ENCODE measurements around the gene NEK11. TPM values are rescaled to one million over a fixed set of nuclear protein-coding genes. Genes with fewer than 3 reads are reported as not detected.

The NEK11 gene
- total RNA-seq, 1 donor from 2014 or later, result 6.2 TPM

DNA sequence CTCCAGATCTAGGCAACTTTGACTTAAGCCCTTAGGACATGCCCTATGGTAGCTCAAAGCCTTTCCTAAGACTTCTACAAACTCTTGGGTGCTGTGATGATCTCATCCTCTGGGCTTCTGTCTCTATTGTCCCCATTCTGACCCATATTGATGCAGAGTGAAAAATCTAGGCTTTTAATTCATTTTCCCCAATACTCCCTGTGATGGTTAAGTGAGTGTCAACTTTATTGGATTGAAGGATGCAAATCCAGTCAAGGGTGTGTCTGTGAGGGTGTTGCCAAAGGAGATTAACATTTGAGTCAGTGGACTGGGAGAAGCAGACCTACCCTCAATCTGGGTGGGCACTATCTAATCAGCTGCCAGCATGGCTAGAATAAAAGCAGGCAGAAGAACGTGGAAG, 257.6 kb downstream of the NEK11 start:
- TF ChIP-seq, protein P1, sequence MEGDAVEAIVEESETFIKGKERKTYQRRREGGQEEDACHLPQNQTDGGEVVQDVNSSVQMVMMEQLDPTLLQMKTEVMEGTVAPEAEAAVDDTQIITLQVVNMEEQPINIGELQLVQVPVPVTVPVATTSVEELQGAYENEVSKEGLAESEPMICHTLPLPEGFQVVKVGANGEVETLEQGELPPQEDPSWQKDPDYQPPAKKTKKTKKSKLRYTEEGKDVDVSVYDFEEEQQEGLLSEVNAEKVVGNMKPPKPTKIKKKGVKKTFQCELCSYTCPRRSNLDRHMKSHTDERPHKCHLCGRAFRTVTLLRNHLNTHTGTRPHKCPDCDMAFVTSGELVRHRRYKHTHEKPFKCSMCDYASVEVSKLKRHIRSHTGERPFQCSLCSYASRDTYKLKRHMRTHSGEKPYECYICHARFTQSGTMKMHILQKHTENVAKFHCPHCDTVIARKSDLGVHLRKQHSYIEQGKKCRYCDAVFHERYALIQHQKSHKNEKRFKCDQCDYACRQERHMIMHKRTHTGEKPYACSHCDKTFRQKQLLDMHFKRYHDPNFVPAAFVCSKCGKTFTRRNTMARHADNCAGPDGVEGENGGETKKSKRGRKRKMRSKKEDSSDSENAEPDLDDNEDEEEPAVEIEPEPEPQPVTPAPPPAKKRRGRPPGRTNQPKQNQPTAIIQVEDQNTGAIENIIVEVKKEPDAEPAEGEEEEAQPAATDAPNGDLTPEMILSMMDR (IDR thresholded peaks at IDR 0.05), result no peak
- H3K27ac Mint-ChIP-seq (ENCODE audit: unreplicated experiment), result no peak overlapping the region
- no peaks in the 10 kb centered on the region for H3K9me3 Mint-ChIP-seq (ENCODE audit: unreplicated experiment)
- H3K4me1 Mint-ChIP-seq (ENCODE audit: unreplicated experiment), result no peaks in the 10 kb centered on the region
- H3K27me3 Mint-ChIP-seq (ENCODE audit: unreplicated experiment), result no peaks in the 10 kb centered on the region
- no peak overlapping the region for H3K4me3 Mint-ChIP-seq (ENCODE audit: unreplicated experiment)
- H3K36me3 Mint-ChIP-seq (ENCODE audit: unreplicated experiment), result no peaks in the 10 kb centered on the region
- no peak for DNase-seq (ENCODE audit: extremely low spot score, unreplicated experiment)

DNA sequence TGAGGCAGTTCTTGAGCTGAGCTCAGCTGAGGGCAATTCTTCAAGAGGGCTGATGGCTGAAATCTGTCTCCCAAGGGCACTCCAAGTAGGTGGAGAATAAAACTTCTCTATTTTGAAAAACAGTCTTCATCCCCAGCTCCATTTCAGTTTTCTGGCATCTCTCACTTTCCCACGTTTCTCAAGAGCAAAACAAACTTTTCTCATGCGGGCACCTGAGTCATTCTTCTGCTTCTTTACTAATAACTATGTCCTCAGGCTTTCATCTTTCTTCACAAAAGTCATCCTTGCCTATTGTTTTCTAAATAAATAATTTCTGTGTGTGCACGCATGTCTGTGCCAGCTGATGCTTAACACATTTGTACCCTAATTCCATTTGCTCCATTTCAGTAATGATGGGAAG, 258.8 kb downstream of the NEK11 start:
- TF ChIP-seq, protein P1 (IDR thresholded peaks at IDR 0.05), result no peak
- no peaks in the 10 kb centered on the region for H3K9me3 Mint-ChIP-seq (ENCODE audit: unreplicated experiment)
- no peak overlapping the region for H3K4me3 Mint-ChIP-seq (ENCODE audit: unreplicated experiment)
- H3K27me3 Mint-ChIP-seq (ENCODE audit: unreplicated experiment), result no peaks in the 10 kb centered on the region
- no peak for DNase-seq (ENCODE audit: extremely low spot score, unreplicated experiment)
- H3K36me3 Mint-ChIP-seq (ENCODE audit: unreplicated experiment), result no peaks in the 10 kb centered on the region
- H3K4me1 Mint-ChIP-seq (ENCODE audit: unreplicated experiment), result no peaks in the 10 kb centered on the region
- no peak overlapping the region for H3K27ac Mint-ChIP-seq (ENCODE audit: unreplicated experiment)

DNA sequence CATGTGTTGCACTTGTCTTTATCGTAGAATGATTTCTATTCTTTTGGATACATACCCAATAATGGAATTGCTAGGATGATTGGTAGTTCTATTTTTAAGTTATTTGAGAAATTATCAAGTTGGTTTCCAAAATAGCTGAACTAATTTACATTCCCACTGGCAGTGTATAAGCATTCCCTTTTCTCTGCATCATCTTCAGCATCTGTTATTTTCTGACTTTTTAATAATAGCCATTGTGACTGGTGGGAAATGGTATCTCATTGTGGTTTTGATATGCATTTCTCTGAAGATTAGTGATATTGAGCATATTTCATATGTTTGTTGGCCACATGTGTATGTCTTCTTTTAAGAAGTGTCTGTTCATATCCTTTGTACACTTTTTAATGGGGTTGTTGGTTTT, 273.2 kb downstream of the NEK11 start:
- H3K27ac Mint-ChIP-seq (ENCODE audit: unreplicated experiment), result no peak overlapping the region
- H3K36me3 Mint-ChIP-seq (ENCODE audit: unreplicated experiment), result no peaks in the 10 kb centered on the region
- no peak overlapping the region for H3K4me3 Mint-ChIP-seq (ENCODE audit: unreplicated experiment)
- DNase-seq (ENCODE audit: extremely low spot score, unreplicated experiment), result no peak
- no peaks in the 10 kb centered on the region for H3K4me1 Mint-ChIP-seq (ENCODE audit: unreplicated experiment)
- H3K9me3 Mint-ChIP-seq (ENCODE audit: unreplicated experiment), result peaks cover 10% of the 10 kb centered on the region
- peaks cover 28% of the 10 kb centered on the region for H3K27me3 Mint-ChIP-seq (ENCODE audit: unreplicated experiment)
- TF ChIP-seq, protein P1 (IDR thresholded peaks at IDR 0.05), result no peak

DNA sequence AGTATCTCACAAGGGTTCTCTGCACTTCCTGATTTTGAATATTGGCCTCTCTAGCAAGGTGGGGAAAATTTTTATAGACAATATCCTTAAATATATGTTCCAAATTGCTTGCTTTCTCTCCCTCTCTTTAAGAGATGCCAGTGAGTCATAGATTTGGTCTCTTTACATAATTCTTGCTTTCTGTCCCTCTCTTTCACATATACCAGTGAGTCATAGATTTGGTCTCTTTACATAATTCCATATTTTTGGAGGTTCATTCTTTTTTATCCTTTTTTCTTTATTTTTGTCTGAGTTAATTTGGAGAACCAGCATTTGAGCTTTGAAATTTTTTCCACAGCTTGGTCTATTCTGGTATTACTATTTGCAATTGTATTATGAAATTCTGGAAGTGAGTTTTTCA, 277.2 kb downstream of the NEK11 start:
- Mint-ChIP-seq H3K27me3 (ENCODE audit: unreplicated experiment) (peaks cover 33% of the 10 kb centered on the region), H3K36me3 (ENCODE audit: unreplicated experiment) (no peaks in the 10 kb centered on the region), H3K4me3 (ENCODE audit: unreplicated experiment) (no peak overlapping the region), H3K27ac (ENCODE audit: unreplicated experiment) (no peak overlapping the region), H3K4me1 (ENCODE audit: unreplicated experiment) (no peaks in the 10 kb centered on the region), H3K9me3 (ENCODE audit: unreplicated experiment) (peaks cover 10% of the 10 kb centered on the region)
- no peak for DNase-seq (ENCODE audit: extremely low spot score, unreplicated experiment)
- TF ChIP-seq, protein P1 (IDR thresholded peaks at IDR 0.05), result no peak

DNA sequence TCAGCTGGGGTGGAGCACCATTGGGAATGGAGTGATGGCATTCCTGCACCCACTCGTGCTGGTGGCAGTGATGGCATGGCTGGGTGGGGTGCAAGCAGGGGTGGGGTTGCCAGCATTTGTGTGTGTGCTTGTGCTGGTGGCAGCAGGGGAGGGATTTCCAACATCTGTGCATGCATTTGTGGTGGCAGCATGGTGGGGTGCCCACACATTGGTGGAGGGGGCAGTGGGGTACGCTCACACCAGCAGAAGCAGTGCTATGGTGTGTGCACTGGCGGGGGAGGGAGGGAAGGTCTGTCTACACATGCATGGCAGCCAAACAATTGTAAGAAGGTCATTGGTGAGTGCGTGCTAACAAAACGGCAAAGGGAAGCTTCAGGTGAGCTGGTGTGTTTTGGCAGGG, 278.2 kb downstream of the NEK11 start:
- Mint-ChIP-seq H3K27me3 (ENCODE audit: unreplicated experiment) (peaks cover 41% of the 10 kb centered on the region), H3K4me3 (ENCODE audit: unreplicated experiment) (no peak overlapping the region), H3K27ac (ENCODE audit: unreplicated experiment) (no peak overlapping the region), H3K36me3 (ENCODE audit: unreplicated experiment) (no peaks in the 10 kb centered on the region), H3K4me1 (ENCODE audit: unreplicated experiment) (no peaks in the 10 kb centered on the region), H3K9me3 (ENCODE audit: unreplicated experiment) (peaks cover 6% of the 10 kb centered on the region)
- DNase-seq (ENCODE audit: extremely low spot score, unreplicated experiment), result no peak
- TF ChIP-seq, protein P1 (IDR thresholded peaks at IDR 0.05), result no peak

Data from osteocyte (in vitro differentiated cells).